H9 (cell line): Measurements from ENCODE around the gene SLC12A1. TPM values are rescaled to one million over a fixed set of nuclear protein-coding genes. Genes with fewer than 3 reads are reported as not detected.

ENCODE experiments used
- DNase-seq: peaks from one replicate; pipeline ENCODE4 v3.0.0-alpha.2; 2017
- H2AFZ ChIP-seq: one replicate; pipeline ENCODE4 v1.6.1; 2013; ENCODE audit warnings: mild to moderate bottlenecking, low read length, control low read depth, moderate library complexity
- H2AK5ac ChIP-seq: 2 replicates; pipeline ENCODE4 v1.6.1; 2013; ENCODE audit warnings: low read length, control low read depth, mixed read lengths; ENCODE audit not compliant: insufficient read length
- H2BK120ac ChIP-seq: one replicate; pipeline ENCODE4 v1.6.1; 2013; ENCODE audit warnings: low read depth, mild to moderate bottlenecking, low read length, control low read depth, inconsistent platforms; ENCODE audit not compliant: poor library complexity, severe bottlenecking
- H2BK12ac ChIP-seq: 2 replicates; pipeline ENCODE4 v1.6.1; 2013; ENCODE audit warnings: low read length, control low read depth, mixed read lengths, low read depth; ENCODE audit not compliant: insufficient read length
- H2BK15ac ChIP-seq: 2 replicates; pipeline ENCODE4 v1.6.1; 2013; ENCODE audit warnings: low read depth, low read length, control low read depth
- H2BK20ac ChIP-seq: one replicate; pipeline ENCODE4 v1.6.1; 2013; ENCODE audit warnings: low read depth, mild to moderate bottlenecking, low read length, control low read depth, inconsistent platforms; ENCODE audit not compliant: poor library complexity, severe bottlenecking
- H2BK5ac ChIP-seq: 2 replicates; pipeline ENCODE4 v1.6.1; 2013; ENCODE audit warnings: low read length, control low read depth, mixed read lengths; ENCODE audit not compliant: insufficient read length
- H3K14ac ChIP-seq: 2 replicates; pipeline ENCODE4 v1.6.1; 2013; ENCODE audit warnings: low read length, control low read depth; ENCODE audit not compliant: insufficient read depth
- H3K18ac ChIP-seq: 2 replicates; pipeline ENCODE4 v1.6.1; 2013; ENCODE audit warnings: low read depth, mild to moderate bottlenecking, mixed read lengths, low read length, control low read depth; ENCODE audit not compliant: insufficient read length
- H3K23ac ChIP-seq: 2 replicates; pipeline ENCODE4 v1.6.1; 2013; ENCODE audit warnings: low read length, control low read depth, mixed read lengths, low read depth; ENCODE audit not compliant: insufficient read length
- H3K23me2 ChIP-seq: 2 replicates; pipeline ENCODE4 v1.6.1; 2013; ENCODE audit warnings: low read depth, mild to moderate bottlenecking, mixed read lengths, low read length, control low read depth; ENCODE audit not compliant: insufficient read length, poor library complexity, severe bottlenecking
- H3K27ac ChIP-seq: 2 replicates; pipeline ENCODE4 v1.5.1; 2013; ENCODE audit warnings: low read length, control low read depth, mixed read lengths, low read depth; ENCODE audit not compliant: insufficient read length
- H3K27me3 ChIP-seq: 2 replicates; pipeline ENCODE4 v1.6.1; 2013; ENCODE audit warnings: low read length, control low read depth, inconsistent platforms; ENCODE audit not compliant: insufficient read depth
- H3K4ac ChIP-seq: 2 replicates; pipeline ENCODE4 v1.6.1; 2013; ENCODE audit warnings: low read depth, mild to moderate bottlenecking, control low read depth, inconsistent platforms, low read length, moderate library complexity
- H3K4me1 ChIP-seq: 2 replicates; pipeline ENCODE4 v1.6.1; 2013; ENCODE audit warnings: low read length, control low read depth, inconsistent platforms; ENCODE audit not compliant: insufficient read depth
- H3K4me2 ChIP-seq: 2 replicates; pipeline ENCODE4 v1.6.1; 2013; ENCODE audit warnings: low read length, control low read depth, mixed read lengths; ENCODE audit not compliant: insufficient read length, insufficient read depth
- H3K56ac ChIP-seq: 2 replicates; pipeline ENCODE4 v1.6.1; 2013; ENCODE audit warnings: low read depth, mild to moderate bottlenecking, mixed read lengths, low read length, control low read depth; ENCODE audit not compliant: insufficient read length
- H3K79me1 ChIP-seq: 2 replicates; pipeline ENCODE4 v1.6.1; 2013; ENCODE audit warnings: low read depth, mild to moderate bottlenecking, moderate library complexity, low read length, control low read depth, inconsistent platforms; ENCODE audit not compliant: insufficient read depth, poor library complexity, severe bottlenecking
- H3K79me2 ChIP-seq: 2 replicates; pipeline ENCODE4 v1.6.1; 2013; ENCODE audit warnings: low read length, control low read depth, inconsistent platforms; ENCODE audit not compliant: insufficient read depth
- H3K9ac ChIP-seq: 2 replicates; pipeline ENCODE4 v1.6.1; 2013; ENCODE audit warnings: low read length, control low read depth, mixed read lengths; ENCODE audit not compliant: insufficient read length; ENCODE audit errors: extremely low read depth
- H3K9me3 ChIP-seq: one replicate; pipeline ENCODE4 v1.6.1; 2013; ENCODE audit warnings: low read depth, low read length, inconsistent platforms; ENCODE audit not compliant: control insufficient read depth
- H3T11ph ChIP-seq: one replicate; pipeline ENCODE4 v1.6.1; 2013; ENCODE audit warnings: mild to moderate bottlenecking, low read length, control low read depth, inconsistent platforms
- H4K20me1 ChIP-seq: one replicate; pipeline ENCODE4 v1.6.1; 2013; ENCODE audit not compliant: control insufficient read depth, insufficient read length, insufficient read depth
- H4K5ac ChIP-seq: 2 replicates; pipeline ENCODE4 v1.6.1; 2013; ENCODE audit warnings: low read depth, mild to moderate bottlenecking, mixed read lengths, low read length, control low read depth; ENCODE audit not compliant: insufficient read length
- H4K8ac ChIP-seq: replicated peaks from 2 replicates; pipeline ENCODE4 v1.6.1; 2013; ENCODE audit warnings: low read length, control low read depth, mixed read lengths, low read depth; ENCODE audit not compliant: insufficient read length
- H4K91ac ChIP-seq: 2 replicates; pipeline ENCODE4 v1.6.1; 2013; ENCODE audit warnings: low read depth, mild to moderate bottlenecking, moderate library complexity, mixed read lengths, low read length, control low read depth; ENCODE audit not compliant: insufficient read length
- H3K27ac Mint-ChIP-seq, 3 experiments: 2 replicates in 2 of 3; 3 replicates in 1 of 3; pipeline ENCODE4 v1.8.0; 2020 to 2021; ENCODE audit warnings: mixed read lengths in 3 of 3, mild to moderate bottlenecking in 1 of 3, moderate library complexity in 1 of 3
- H3K27me3 Mint-ChIP-seq: 2 replicates; pipeline ENCODE4 v1.8.0; 2021; ENCODE audit warnings: low read depth, mild to moderate bottlenecking, moderate library complexity, mixed read lengths
- H3K36me3 Mint-ChIP-seq, 3 experiments: 2 replicates in 2 of 3; 3 replicates in 1 of 3; pipeline ENCODE4 v1.8.0; 2020 to 2021; ENCODE audit warnings: low read depth in 3 of 3, mixed read lengths in 3 of 3; ENCODE audit not compliant: insufficient read depth in 1 of 3
- H3K4me1 Mint-ChIP-seq, 2 experiments: 2 replicates each; pipeline ENCODE4 v1.8.0; 2020; ENCODE audit warnings: mixed read lengths in 2 of 2
- H3K4me3 Mint-ChIP-seq, 2 experiments: 2 replicates in 1 of 2; 3 replicates in 1 of 2; pipeline ENCODE4 v1.8.0; 2020 to 2021; ENCODE audit warnings: mild to moderate bottlenecking in 2 of 2, mixed read lengths in 2 of 2, moderate library complexity in 1 of 2
- H3K9me3 Mint-ChIP-seq, 2 experiments: 2 replicates in 1 of 2; 3 replicates in 1 of 2; pipeline ENCODE4 v1.8.0; 2020; ENCODE audit warnings: mild to moderate bottlenecking in 2 of 2, mixed read lengths in 2 of 2, moderate library complexity in 1 of 2
- WGBS: extraction: QIAGEN DNeasy Blood & Tissue Kit; methylation state at CpG from one replicate; pipeline ENCODE4 v1.1.7; 2013; ENCODE audit warnings: missing lambda C conversion rate, low lambda C conversion rate, mixed read lengths; ENCODE audit not compliant: insufficient read length; ENCODE audit errors: extremely low coverage; 5-methylcytosine and 5-hydroxymethylcytosine counted together
- total RNA-seq: library from RNA; stranded (reverse); gene quantifications from 2 replicates; pipeline ENCODE4 v1.2.1, GENCODE V29; 2021
- TF ChIP-seq, protein P1 (sequence below): fragments of 200-600 bp; sonication (generic); conservative IDR thresholded peaks from 3 replicates; pipeline ENCODE4 v1.8.0; 2021; ENCODE audit warnings: antibody characterized with exemption, mild to moderate bottlenecking

SLC12A1 gene
- total RNA-seq, 1 experiment from 2014 or later: 0.07 TPM

DNA sequence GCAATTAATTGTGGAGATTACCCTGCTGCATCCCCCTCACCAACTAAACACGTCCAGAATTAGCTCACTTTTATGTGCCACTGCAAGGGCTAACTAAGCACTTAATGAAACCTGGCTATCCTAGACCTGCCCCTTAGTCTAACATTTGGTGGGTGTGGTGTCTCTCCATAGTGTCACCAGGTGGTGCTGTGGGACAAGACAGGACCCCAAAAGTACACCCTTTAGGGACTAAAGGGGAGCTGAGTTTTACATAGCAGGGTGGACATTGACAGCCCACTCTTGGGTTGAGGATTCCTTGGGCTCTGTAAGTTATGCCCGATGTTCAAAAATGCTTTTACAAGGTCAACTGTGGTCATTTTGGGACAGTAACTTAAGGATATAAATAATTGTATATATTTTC lies 130.8 kb downstream of the SLC12A1 start:
- Histone ChIP-seq H4K8ac (no peak overlapping the region), H3K18ac (no peak overlapping the region), H3K9me3 (no peaks in the 10 kb centered on the region), H2AK5ac (no peak overlapping the region), H3K27ac (no peak overlapping the region), H3T11ph (no peak overlapping the region), H3K79me2 (no peaks in the 10 kb centered on the region; the same call in 1 of the 2 replicates), H3K79me1 (no peaks in the 10 kb centered on the region), H2BK5ac (no peak overlapping the region), H3K4me1 (no peaks in the 10 kb centered on the region), H3K4me2 (no peak overlapping the region), H4K5ac (no peak overlapping the region), H3K14ac (no peak overlapping the region), H4K91ac (no peak overlapping the region), H3K56ac (no peak overlapping the region), H2BK12ac (no peak overlapping the region), H3K9ac (no peak overlapping the region), H3K4ac (no peak overlapping the region), H2BK20ac (no peak overlapping the region), H3K23ac (no peak overlapping the region), H3K27me3 (no peaks in the 10 kb centered on the region), H4K20me1 (no peaks in the 10 kb centered on the region), H2AFZ (no peak overlapping the region), H2BK15ac (no peak overlapping the region), H3K23me2 (peaks cover 5% of the 10 kb centered on the region), H2BK120ac (no peak overlapping the region)
- H3K9me3 Mint-ChIP-seq: no peaks in the 10 kb centered on the region
- WGBS: no CpG with 5 or more reads among the region's 2 CpGs
- H3K27ac Mint-ChIP-seq: no peak overlapping the region
- peak; percentile 48 for DNase-seq
- H3K4me1 Mint-ChIP-seq: peaks cover 20 to 28% of the 10 kb centered on the region in 2 experiments
- TF ChIP-seq, protein P1, sequence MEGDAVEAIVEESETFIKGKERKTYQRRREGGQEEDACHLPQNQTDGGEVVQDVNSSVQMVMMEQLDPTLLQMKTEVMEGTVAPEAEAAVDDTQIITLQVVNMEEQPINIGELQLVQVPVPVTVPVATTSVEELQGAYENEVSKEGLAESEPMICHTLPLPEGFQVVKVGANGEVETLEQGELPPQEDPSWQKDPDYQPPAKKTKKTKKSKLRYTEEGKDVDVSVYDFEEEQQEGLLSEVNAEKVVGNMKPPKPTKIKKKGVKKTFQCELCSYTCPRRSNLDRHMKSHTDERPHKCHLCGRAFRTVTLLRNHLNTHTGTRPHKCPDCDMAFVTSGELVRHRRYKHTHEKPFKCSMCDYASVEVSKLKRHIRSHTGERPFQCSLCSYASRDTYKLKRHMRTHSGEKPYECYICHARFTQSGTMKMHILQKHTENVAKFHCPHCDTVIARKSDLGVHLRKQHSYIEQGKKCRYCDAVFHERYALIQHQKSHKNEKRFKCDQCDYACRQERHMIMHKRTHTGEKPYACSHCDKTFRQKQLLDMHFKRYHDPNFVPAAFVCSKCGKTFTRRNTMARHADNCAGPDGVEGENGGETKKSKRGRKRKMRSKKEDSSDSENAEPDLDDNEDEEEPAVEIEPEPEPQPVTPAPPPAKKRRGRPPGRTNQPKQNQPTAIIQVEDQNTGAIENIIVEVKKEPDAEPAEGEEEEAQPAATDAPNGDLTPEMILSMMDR: peak; percentile 67
- no peak overlapping the region for H3K4me3 Mint-ChIP-seq
- H3K27me3 Mint-ChIP-seq: no peaks in the 10 kb centered on the region
- H3K36me3 Mint-ChIP-seq: peaks cover 16 to 67% (median 51%) of the 10 kb centered on the region in 3 experiments
